Measurements from ENCODE around the gene UBAP2. TPM values are rescaled to one million over a fixed set of nuclear protein-coding genes. Genes with fewer than 3 reads are reported as not detected.
A peak's percentile ranks its signal among the peaks of the same experiment; 100 is the strongest.
"Not testable (repeated sequence)": the region's sequence is repeated elsewhere in the genome, so short reads cannot be mapped to it uniquely, and the experiment has no call there.

The UBAP2 gene
- total RNA-seq, 1 experiment from 2014 or later = 24.8 TPM

- DNase-seq = no peak
- no peaks in the 10 kb centered on the region for H3K27me3 ChIP-seq (ENCODE audit: control insufficient read depth, insufficient read depth, low read length)
These were observed 23.7 kb upstream of the UBAP2 start for GRCh38 chr9:34072410-34072809.

GRCh38 chr9:34070606-34071324, 22.1 kb upstream of the UBAP2 start:
- Histone ChIP-seq H3K27me3 (ENCODE audit: control insufficient read depth, insufficient read depth, low read length) (no peaks in the 10 kb centered on the region), H3K36me3 (replicated peaks; ENCODE audit: control insufficient read depth, insufficient read depth, low read length) (no peaks in the 10 kb centered on the region), H3K4me3 (ENCODE audit: insufficient read depth, low read depth, low read length) (no peak overlapping the region)
- DNase-seq = no peak

More at GRCh38 chr9:34072410-34072809, 23.7 kb upstream of the UBAP2 start:
- H3K36me3 ChIP-seq (replicated peaks; ENCODE audit: control insufficient read depth, insufficient read depth, low read length) = no peaks in the 10 kb centered on the region
- no peak overlapping the region for H3K4me3 ChIP-seq (ENCODE audit: insufficient read depth, low read depth, low read length)

- Histone ChIP-seq H3K4me3 (ENCODE audit: insufficient read depth, low read depth, low read length) (no peak overlapping the region), H3K27me3 (ENCODE audit: control insufficient read depth, insufficient read depth, low read length) (no peaks in the 10 kb centered on the region), H3K36me3 (replicated peaks; ENCODE audit: control insufficient read depth, insufficient read depth, low read length) (no peaks in the 10 kb centered on the region)
- DNase-seq = no peak
These were observed 21.1 kb upstream of the UBAP2 start for GRCh38 chr9:34069831-34070230.

- Histone ChIP-seq H3K27me3 (ENCODE audit: control insufficient read depth, insufficient read depth, low read length) (no peaks in the 10 kb centered on the region), H3K4me3 (ENCODE audit: insufficient read depth, low read depth, low read length) (no peak overlapping the region), H3K36me3 (replicated peaks; ENCODE audit: control insufficient read depth, insufficient read depth, low read length) (no peaks in the 10 kb centered on the region)
- DNase-seq = no peak
These were observed 16.9 kb upstream of the UBAP2 start for GRCh38 chr9:34065541-34065940.

DNA sequence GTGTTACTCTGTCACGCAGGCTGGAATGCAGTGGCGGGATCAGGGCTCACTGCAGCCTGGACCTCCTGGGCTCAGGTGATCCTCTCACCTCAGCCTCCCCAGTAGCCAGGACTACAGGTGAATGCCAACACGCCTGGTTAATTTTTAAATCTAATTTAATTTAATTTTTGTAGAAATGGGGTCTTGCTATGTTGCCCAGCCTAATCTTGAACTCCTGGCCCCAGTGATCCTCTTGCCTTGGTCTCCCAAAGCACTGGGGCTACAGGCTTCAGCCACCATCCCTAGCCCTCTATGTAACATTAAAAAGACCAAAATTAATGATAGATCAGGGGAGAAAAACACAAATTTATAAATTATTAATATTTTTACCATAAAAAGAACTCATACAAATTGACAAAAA, 11.3 kb upstream of the UBAP2 start:
- DNase-seq = no peak
- Histone ChIP-seq H3K4me3 (ENCODE audit: insufficient read depth, low read depth, low read length) (no peak overlapping the region), H3K36me3 (replicated peaks; ENCODE audit: control insufficient read depth, insufficient read depth, low read length) (no peaks in the 10 kb centered on the region), H3K27me3 (ENCODE audit: control insufficient read depth, insufficient read depth, low read length) (no peaks in the 10 kb centered on the region)

DNA sequence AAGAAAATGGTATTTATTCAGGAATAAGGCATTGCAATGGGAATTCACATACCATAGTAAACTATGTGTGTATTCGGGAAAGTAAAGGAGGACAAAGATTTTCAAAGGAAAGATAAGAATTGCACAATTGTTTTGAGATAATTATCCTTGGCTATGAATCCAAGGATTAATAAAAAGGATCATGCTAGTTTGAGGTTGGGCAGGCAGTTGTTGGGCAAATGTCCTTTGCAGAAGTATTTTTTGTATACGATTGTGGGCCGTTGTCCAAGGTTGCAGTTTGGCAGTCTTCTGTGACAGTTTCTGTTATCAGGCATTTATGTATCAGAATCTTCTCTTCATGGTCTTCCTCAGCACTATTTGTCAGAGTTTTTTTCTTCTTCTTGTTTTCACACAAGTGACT, 10.6 kb upstream of the UBAP2 start:
- H3K27me3 ChIP-seq (ENCODE audit: control insufficient read depth, insufficient read depth, low read length) = no peaks in the 10 kb centered on the region
- no peak for DNase-seq
- no peaks in the 10 kb centered on the region for H3K36me3 ChIP-seq (replicated peaks; ENCODE audit: control insufficient read depth, insufficient read depth, low read length)
- no peak overlapping the region for H3K4me3 ChIP-seq (ENCODE audit: insufficient read depth, low read depth, low read length)

GRCh38 chr9:34049630-34050384, 1.1 kb upstream of the UBAP2 start:
- peak; percentile 49 for DNase-seq
- H3K4me3 ChIP-seq (ENCODE audit: insufficient read depth, low read depth, low read length) = peak overlapping the region; percentile 95
- H3K36me3 ChIP-seq (replicated peaks; ENCODE audit: control insufficient read depth, insufficient read depth, low read length) = no peaks in the 10 kb centered on the region
- H3K27me3 ChIP-seq (ENCODE audit: control insufficient read depth, insufficient read depth, low read length) = no peaks in the 10 kb centered on the region

GRCh38 chr9:34047864-34048726, 592 bp downstream of the UBAP2 start:
- H3K27me3 ChIP-seq (ENCODE audit: control insufficient read depth, insufficient read depth, low read length) = no peaks in the 10 kb centered on the region
- H3K4me3 ChIP-seq (ENCODE audit: insufficient read depth, low read depth, low read length) = peak overlapping the region; percentile 95
- DNase-seq = peak; percentile 78
- no peaks in the 10 kb centered on the region; the same call in 1 of the 2 replicates for H3K36me3 ChIP-seq (replicated peaks; ENCODE audit: control insufficient read depth, insufficient read depth, low read length)

DNA sequence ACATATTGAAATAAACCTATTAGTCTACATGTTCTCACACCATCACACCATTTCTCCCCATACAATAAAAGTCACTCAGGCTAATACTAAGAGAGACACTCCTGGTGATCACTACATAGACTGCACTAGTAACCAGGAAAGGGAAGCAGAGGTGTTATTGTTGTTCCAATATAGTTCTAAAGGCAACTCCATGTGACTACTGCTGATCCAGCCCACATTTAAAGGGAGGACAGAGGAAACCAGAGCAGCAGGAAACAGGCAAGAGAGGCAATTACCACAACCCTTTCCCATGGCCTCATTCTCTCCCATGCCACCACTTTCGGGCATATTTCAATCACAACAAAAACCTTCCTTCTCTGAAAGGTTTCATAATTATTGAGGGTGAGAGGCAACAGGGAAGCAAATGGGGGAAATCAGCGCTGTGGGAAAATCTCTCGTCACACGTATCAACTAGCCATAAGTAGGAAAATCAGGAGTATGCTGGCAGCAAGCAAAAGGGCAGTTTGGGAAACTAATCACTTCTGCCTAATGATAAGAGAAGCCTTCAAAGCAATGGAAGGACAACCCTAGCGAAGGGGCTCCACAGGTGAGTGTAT, 1.8 kb downstream of the UBAP2 start:
- Histone ChIP-seq H3K36me3 (replicated peaks; ENCODE audit: control insufficient read depth, insufficient read depth, low read length) (no peaks in the 10 kb centered on the region; the same call in 1 of the 2 replicates), H3K4me3 (ENCODE audit: insufficient read depth, low read depth, low read length) (peak overlapping the region; percentile 19), H3K27me3 (ENCODE audit: control insufficient read depth, insufficient read depth, low read length) (no peaks in the 10 kb centered on the region)
- DNase-seq = no peak

- Histone ChIP-seq H3K4me3 (ENCODE audit: insufficient read depth, low read depth, low read length) (no peak overlapping the region), H3K36me3 (replicated peaks; ENCODE audit: control insufficient read depth, insufficient read depth, low read length) (no peaks in the 10 kb centered on the region; the same call in 1 of the 2 replicates), H3K27me3 (ENCODE audit: control insufficient read depth, insufficient read depth, low read length) (no peaks in the 10 kb centered on the region)
- no peak for DNase-seq
These were observed 2.8 kb downstream of the UBAP2 start for GRCh38 chr9:34045903-34046302.

- H3K36me3 ChIP-seq (replicated peaks; ENCODE audit: control insufficient read depth, insufficient read depth, low read length); H3K4me3 ChIP-seq (ENCODE audit: insufficient read depth, low read depth, low read length); H3K27me3 ChIP-seq (ENCODE audit: control insufficient read depth, insufficient read depth, low read length); DNase-seq: not testable (repeated sequence)
These were observed 6.6 kb downstream of the UBAP2 start for GRCh38 chr9:34042074-34042473.

DNA sequence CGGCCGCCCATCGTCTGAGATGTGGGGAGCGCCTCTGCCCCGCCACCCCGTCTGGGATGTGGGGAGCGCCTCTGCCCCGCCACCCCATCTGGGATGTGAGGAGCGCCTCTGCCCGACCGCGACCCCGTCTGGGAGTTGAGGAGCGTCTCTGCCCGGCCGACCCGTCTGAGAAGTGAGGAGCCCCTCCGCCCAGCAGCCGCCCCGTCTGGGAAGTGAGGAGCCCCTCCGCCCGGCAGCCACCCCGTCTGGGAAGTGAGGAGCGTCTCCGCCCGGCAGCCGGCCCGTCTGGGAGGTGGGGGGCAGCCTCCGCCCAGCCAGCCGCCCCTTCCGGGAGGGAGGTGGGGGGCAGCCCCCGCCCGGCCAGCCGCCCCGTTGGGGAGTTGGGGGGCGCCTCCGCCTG, 9.8 kb downstream of the UBAP2 start:
- H3K4me3 ChIP-seq (ENCODE audit: insufficient read depth, low read depth, low read length); H3K27me3 ChIP-seq (ENCODE audit: control insufficient read depth, insufficient read depth, low read length); DNase-seq; H3K36me3 ChIP-seq (replicated peaks; ENCODE audit: control insufficient read depth, insufficient read depth, low read length): not testable (repeated sequence)

- no peak overlapping the region for H3K4me3 ChIP-seq (ENCODE audit: insufficient read depth, low read depth, low read length)
- no peaks in the 10 kb centered on the region; the same call in 1 of the 2 replicates for H3K36me3 ChIP-seq (replicated peaks; ENCODE audit: control insufficient read depth, insufficient read depth, low read length)
- H3K27me3 ChIP-seq (ENCODE audit: control insufficient read depth, insufficient read depth, low read length) = no peaks in the 10 kb centered on the region
- no peak for DNase-seq
These were observed 11.1 kb downstream of the UBAP2 start for GRCh38 chr9:34037626-34038025.

GRCh38 chr9:34036625-34037024, 12.1 kb downstream of the UBAP2 start:
- H3K27me3 ChIP-seq (ENCODE audit: control insufficient read depth, insufficient read depth, low read length) = no peaks in the 10 kb centered on the region
- no peak overlapping the region for H3K4me3 ChIP-seq (ENCODE audit: insufficient read depth, low read depth, low read length)
- no peak for DNase-seq
- H3K36me3 ChIP-seq (replicated peaks; ENCODE audit: control insufficient read depth, insufficient read depth, low read length) = no peaks in the 10 kb centered on the region; the same call in none of the 2 replicates

Measured in H7 (cell line).